GM12891 (cell line): ENCODE measurements around the gene ATRNL1.

Source experiments
- POLR2A ChIP-seq: IDR thresholded peaks from 2 replicates; pipeline ENCODE4 v1.6.1; 2011; ENCODE audit warnings: low read depth, low read length, control low read depth
- POLR2AphosphoS5 ChIP-seq: IDR thresholded peaks from 2 replicates; pipeline ENCODE4 v1.6.1; 2011; ENCODE audit warnings: low read depth, low read length, control low read depth
- SPI1 ChIP-seq: IDR thresholded peaks from 2 replicates; pipeline ENCODE4 v1.6.1; 2011; ENCODE audit warnings: low read depth, low read length, control low read depth
- TAF1 ChIP-seq: IDR thresholded peaks from 2 replicates; pipeline ENCODE4 v1.6.1; 2011; ENCODE audit warnings: low read depth, low read length, control low read depth

DNA sequence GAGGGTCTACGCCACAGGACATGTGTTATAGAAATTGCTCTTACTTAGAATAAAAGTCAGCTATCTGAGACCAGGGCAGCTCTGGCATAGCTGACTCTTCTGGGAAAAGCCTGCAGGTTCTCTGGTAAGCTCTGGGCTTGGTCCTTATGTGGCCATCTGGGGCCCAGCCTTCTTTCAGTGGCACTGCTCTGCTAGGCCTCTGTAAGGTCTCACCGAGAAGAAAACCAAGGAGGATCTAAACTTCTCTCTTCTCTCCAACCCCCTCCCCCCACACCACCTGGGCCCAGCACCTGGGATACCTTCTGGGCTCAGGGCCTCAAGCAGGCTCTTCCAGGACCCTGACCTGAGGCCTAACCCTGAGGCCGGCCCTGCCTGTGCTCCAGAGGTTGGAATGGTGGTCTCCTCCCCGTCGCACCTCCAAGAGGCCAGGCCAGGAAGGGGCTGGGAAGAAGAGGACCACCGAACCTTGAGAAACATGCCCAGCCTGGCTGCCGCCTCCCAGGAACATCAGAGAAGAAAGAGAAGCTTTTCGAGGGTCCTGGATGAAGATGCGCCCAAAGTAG lies 856.2 kb downstream of the ATRNL1 start:
- no peak for TF ChIP-seq TAF1
- no peak for TF ChIP-seq POLR2A
- no peak for TF ChIP-seq SPI1
- TF ChIP-seq POLR2AphosphoS5: no peak
